Measurements from ENCODE around the gene NAPG. TPM values are rescaled to one million over a fixed set of nuclear protein-coding genes. Genes with fewer than 3 reads are reported as not detected.
A peak's percentile ranks its signal among the peaks of the same experiment; 100 is the strongest.

Gene NAPG
- total RNA-seq, 3 donors from 2014 or later (not counting 1 experiment from before 2014, with no cell fraction given) = 34.3 to 62.5 (median 48.7) TPM

DNA sequence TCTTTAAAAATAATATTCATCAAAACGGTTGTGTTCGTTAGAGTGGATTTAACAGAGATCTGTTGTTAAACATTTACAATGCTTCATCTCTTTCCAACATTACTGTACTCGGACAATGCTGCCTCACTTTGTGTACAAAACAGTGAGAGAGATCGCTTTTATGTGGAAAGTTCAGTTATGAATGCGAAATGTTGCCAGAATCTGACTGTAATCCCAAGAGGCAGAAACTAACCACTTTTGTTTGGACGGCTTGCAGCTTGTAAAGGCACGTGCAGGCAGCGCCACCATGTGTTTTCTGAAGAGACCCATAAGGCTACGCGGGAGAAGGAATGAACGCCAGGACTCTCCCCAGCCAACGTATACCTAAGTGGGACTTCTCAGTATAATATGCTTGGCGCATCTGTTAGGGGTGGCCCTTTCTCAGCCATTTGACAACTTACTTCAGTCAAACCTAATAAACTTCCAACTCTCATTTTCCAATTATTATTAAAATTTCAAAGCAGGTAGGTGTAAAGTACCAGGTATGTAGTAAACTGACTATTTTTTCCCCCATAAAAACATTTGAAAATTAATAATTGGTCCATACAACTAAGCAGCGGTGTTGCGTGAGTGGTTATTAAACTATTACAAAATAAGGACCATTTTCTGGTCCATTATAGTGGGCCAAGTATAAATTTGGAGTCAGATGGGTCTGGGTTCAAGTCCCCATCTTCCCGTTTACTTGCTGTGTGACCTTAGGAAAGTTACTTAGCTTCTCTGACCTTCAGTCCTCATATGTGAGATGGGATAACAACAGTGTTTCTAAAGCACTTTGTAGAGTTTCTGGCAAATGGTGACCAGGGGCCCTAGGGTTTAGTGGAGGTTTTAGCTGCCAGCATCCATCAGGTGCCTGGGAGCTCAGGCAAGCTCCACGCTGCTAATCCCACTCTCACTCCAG is 5.6 kb upstream of the NAPG start:
- intact Hi-C loops (cut with micrococcal nuclease) = loop anchor here (1.0 kb wide), 1 partner anchor 549 kb away; no protein-coding TSS in a partner anchor
- Mint-ChIP-seq H3K4me3 (no peak overlapping the region), H3K27me3 (ENCODE audit: low read depth in 2 of 2) (peaks cover 42 to 55% of the 10 kb centered on the region in 2 donors)

DNA sequence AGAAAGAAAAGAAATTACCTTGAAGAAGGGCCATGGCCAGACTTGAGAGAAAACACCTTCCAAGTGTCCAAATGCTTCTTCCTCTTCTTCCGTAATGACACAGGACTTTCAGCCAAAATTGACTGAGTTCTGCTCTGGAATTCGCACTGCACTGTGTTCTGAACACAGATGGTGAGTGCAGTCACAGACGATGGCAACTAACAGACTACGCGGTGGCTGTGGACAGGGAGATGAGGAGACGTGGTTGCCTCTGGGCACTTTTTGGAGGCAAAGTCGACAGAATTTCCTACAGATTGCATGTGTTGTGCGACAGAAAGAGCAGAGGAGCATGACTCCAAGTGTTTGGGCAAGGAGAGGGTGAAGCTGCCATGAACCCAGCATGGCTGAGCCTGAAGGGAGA is 4.3 kb upstream of the NAPG start:
- ATAC-seq (no peak), DNase-seq (no peak)
- intact Hi-C loops (cut with micrococcal nuclease) = no loop called here
- WGBS (ENCODE audit: insufficient coverage) = 88% methylated on average over 8 of the region's 8 CpGs
- no peaks in the 10 kb centered on the region for H3K9me3 ChIP-seq (ENCODE audit: control insufficient read depth, insufficient read depth, low read length)
- Mint-ChIP-seq H3K27me3 (ENCODE audit: low read depth in 2 of 2) (peaks cover 37 to 49% of the 10 kb centered on the region in 2 donors), H3K27ac (no peak overlapping the region), H3K36me3 (no peaks in the 10 kb centered on the region), H3K4me3 (no peak overlapping the region), H3K9me3 (no peaks in the 10 kb centered on the region), H3K4me1 (peaks cover 17 to 21% of the 10 kb centered on the region in 2 donors)
- H3K4me3 ChIP-seq (ENCODE audit: low read length) = no peak overlapping the region
- TF ChIP-seq, protein P1, sequence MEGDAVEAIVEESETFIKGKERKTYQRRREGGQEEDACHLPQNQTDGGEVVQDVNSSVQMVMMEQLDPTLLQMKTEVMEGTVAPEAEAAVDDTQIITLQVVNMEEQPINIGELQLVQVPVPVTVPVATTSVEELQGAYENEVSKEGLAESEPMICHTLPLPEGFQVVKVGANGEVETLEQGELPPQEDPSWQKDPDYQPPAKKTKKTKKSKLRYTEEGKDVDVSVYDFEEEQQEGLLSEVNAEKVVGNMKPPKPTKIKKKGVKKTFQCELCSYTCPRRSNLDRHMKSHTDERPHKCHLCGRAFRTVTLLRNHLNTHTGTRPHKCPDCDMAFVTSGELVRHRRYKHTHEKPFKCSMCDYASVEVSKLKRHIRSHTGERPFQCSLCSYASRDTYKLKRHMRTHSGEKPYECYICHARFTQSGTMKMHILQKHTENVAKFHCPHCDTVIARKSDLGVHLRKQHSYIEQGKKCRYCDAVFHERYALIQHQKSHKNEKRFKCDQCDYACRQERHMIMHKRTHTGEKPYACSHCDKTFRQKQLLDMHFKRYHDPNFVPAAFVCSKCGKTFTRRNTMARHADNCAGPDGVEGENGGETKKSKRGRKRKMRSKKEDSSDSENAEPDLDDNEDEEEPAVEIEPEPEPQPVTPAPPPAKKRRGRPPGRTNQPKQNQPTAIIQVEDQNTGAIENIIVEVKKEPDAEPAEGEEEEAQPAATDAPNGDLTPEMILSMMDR (IDR thresholded peaks at IDR 0.05) = no peak
- no peak overlapping the region for H3K27ac ChIP-seq (ENCODE audit: low read length)
- no peaks in the 10 kb centered on the region for H3K36me3 ChIP-seq (ENCODE audit: control insufficient read depth, insufficient read depth, low read length)
- H3K4me1 ChIP-seq (ENCODE audit: control insufficient read depth, insufficient read depth, low read length) = peaks cover 12% of the 10 kb centered on the region
- peaks cover 6% of the 10 kb centered on the region for H3K27me3 ChIP-seq (ENCODE audit: control insufficient read depth, insufficient read depth, low read length)

More for the DNA sequence above, 5.6 kb upstream of the NAPG start:
- ATAC-seq = peak; percentile 65 to 68 (median 68)
- H3K36me3 Mint-ChIP-seq = no peaks in the 10 kb centered on the region
- H3K4me1 ChIP-seq (ENCODE audit: control insufficient read depth, insufficient read depth, low read length) = peaks cover 10% of the 10 kb centered on the region
- H3K4me1 Mint-ChIP-seq = peaks cover 10 to 12% of the 10 kb centered on the region in 2 donors
- no peaks in the 10 kb centered on the region for H3K9me3 ChIP-seq (ENCODE audit: control insufficient read depth, insufficient read depth, low read length)
- TF ChIP-seq, protein P1 (IDR thresholded peaks at IDR 0.05) = peak; percentile 26
- H3K27ac ChIP-seq (ENCODE audit: low read length) = no peak overlapping the region
- H3K27ac Mint-ChIP-seq = no peak overlapping the region
- H3K4me3 ChIP-seq (ENCODE audit: low read length) = no peak overlapping the region
- H3K36me3 ChIP-seq (ENCODE audit: control insufficient read depth, insufficient read depth, low read length) = no peaks in the 10 kb centered on the region
- no peaks in the 10 kb centered on the region for H3K9me3 Mint-ChIP-seq
- peaks cover 6% of the 10 kb centered on the region for H3K27me3 ChIP-seq (ENCODE audit: control insufficient read depth, insufficient read depth, low read length)
- peak in 1 of 2 donors; percentile 78 for DNase-seq
- WGBS (ENCODE audit: insufficient coverage) = 17% methylated on average over 13 of the region's 17 CpGs

- ATAC-seq (no peak), DNase-seq (no peak)
- Histone ChIP-seq H3K27ac (ENCODE audit: low read length) (no peak overlapping the region), H3K36me3 (ENCODE audit: control insufficient read depth, insufficient read depth, low read length) (no peaks in the 10 kb centered on the region), H3K4me3 (ENCODE audit: low read length) (no peak overlapping the region), H3K4me1 (ENCODE audit: control insufficient read depth, insufficient read depth, low read length) (peaks cover 22% of the 10 kb centered on the region), H3K9me3 (ENCODE audit: control insufficient read depth, insufficient read depth, low read length) (no peaks in the 10 kb centered on the region), H3K27me3 (ENCODE audit: control insufficient read depth, insufficient read depth, low read length) (peaks cover 6% of the 10 kb centered on the region)
- intact Hi-C loops (cut with micrococcal nuclease) = no loop called here
- H3K27ac Mint-ChIP-seq = no peak overlapping the region
- TF ChIP-seq, protein P1 (IDR thresholded peaks at IDR 0.05) = no peak
- H3K4me1 Mint-ChIP-seq = peaks cover 22 to 30% of the 10 kb centered on the region in 2 donors
- H3K36me3 Mint-ChIP-seq = no peaks in the 10 kb centered on the region
- peaks cover 33 to 44% of the 10 kb centered on the region in 2 donors for H3K27me3 Mint-ChIP-seq (ENCODE audit: low read depth in 2 of 2)
- no peak overlapping the region for H3K4me3 Mint-ChIP-seq
- 87% methylated on average over 2 of the region's 2 CpGs for WGBS (ENCODE audit: insufficient coverage)
- no peaks in the 10 kb centered on the region for H3K9me3 Mint-ChIP-seq
Observed at GRCh38 chr18:10522574-10522973, 3.3 kb upstream of the NAPG start.
